ENCODE results near the gene KCNT2.
A peak's percentile ranks its signal among the peaks of the same experiment; 100 is the strongest.
"Not testable (repeated sequence)": the region's sequence is repeated elsewhere in the genome, so short reads cannot be mapped to it uniquely, and the experiment has no call there.

KCNT2 gene

DNA sequence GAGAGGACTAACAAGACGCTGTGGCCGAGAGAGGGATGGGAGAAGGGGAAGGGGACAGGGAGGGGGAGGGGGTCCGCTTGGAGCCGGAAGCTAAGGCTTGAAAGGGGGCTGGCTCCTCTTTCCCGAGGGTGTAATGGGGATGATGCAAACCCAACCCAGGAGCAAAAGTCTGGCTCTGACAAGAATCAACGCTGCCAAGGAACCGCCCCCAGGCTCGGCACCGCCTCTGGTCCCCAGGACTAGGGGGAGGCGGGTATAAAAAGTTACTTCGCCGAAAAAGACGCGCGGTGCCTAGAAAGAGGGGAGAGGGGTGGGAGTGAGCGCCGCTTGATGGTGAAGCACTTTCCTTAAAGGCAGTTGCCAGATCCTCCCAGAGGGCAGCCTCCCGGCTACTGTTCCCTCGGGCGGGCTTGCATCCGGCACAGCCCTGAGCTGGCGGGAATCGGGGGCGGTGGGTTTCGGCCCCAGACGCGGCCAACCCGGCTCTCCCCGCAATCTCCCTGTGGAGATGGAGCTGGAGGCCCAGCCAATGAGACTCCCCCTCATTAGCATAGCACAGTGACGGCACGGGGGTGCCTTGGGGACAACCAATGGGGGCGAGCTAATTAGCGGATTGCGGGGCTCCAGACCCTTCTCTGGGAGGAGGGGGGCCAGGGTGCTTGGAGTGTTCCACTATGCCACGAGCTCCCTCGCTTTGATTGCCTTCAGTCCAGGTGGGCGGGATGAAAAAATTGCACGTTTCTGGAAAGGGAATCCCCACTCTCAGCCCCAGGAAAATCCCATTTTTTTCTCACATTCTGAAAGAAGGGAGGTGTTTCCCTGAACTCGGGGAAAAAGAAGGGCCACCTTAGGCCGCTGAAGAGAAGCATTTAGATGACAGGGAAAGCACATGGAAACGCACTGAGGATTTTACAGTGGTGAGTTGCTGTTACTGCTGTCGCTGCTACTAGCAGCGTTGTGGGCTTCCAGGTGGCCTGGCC, at the start of gene KCNT2:
Gene KCNT2 (minus strand): TSS at position 51 of the 980 bp plus-strand sequence. CDS start 131 bp downstream, outside the sequence.
- DNase-seq (ENCODE audit: low spot score): peak; percentile 13

DNA sequence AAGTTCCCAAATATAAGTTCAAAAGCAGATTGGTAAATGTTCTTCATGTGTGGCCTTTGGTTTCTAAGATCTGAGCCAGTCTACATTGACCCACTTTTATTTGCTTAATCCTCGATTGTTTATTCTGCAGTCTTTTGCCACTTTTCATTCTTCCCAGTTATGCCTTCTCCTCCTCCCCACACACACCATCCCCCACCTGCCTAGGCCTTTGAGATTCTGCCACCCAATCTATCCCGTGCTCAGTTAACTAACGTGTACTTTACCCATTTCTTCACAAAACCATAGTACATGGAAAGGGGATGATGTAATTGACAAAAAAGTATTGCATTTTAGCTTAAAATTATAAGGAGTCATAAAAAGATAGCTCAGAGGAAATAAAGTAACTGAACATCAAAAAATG, 47.3 kb upstream of the KCNT2 start:
- no peak for DNase-seq (ENCODE audit: low spot score)

DNA sequence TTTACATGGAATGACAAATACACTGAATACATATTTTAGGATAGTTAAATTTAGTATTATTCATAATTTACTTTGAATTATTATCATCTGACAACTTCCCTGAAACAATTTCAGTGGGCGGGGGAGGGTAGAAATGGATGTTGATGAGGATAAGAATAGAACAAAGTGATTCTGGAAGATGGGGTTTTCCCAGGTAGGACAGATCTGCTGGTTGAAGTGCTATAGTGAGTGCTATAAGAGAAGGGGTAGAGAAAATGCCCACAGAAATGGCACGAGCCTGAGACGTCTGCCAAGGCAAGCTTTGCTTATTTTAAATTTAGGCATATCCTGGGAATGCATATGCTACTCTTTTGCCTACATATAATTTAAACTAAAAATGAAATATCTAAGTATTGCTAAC, 46.8 kb upstream of the KCNT2 start:
- DNase-seq (ENCODE audit: low spot score): no peak

DNA sequence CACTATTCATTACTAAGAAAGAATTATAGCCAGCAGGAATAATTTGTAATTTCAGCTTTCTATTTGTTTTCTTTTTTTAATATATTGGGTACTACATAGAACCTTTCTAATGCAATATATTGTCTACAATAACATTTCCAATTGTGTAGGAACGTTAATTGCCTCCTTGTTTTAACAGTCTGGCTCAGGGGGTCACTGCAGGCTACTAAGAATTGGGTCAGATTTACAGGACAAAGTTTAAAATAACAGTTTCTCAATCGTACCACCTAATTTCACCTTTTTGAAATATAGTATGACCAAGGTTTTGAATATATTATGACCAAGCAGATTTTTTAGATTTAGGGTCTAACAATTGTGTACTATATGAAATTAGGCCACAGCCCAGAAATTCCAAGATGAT, 46.0 kb upstream of the KCNT2 start:
- DNase-seq (ENCODE audit: low spot score): no peak

DNA sequence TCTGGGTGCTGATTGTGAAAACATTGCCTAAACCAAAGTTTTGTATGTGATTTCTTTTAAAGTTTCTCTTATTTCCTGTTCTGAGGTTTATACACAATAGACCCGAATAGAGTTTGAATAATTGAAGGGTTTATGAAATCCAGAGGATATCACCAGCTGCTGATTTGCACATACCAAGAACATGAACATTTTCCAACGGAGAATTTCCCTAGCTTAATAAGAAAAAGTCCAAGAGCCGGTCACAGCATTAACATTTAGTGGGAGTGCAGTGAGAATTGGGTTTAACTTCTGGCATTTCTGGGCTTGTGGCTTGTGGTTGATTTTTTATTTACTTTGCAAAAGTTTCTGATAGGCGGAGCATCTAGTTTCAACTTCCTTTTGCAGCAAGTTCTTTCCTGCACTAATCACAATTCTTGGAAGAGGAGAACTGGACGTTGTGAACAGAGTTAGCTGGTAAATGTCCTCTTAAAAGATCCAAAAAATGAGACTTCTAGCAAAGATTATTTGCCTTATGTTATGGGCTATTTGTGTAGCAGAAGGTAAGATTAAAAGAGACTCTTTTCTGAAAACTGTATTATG, 43.5 kb upstream of the KCNT2 start, which contains the start of gene CFH:
Gene CFH (plus strand): TSS at position 407 of the 579 bp plus-strand sequence. CDS start 75 bp downstream, at position 482.
- peak; percentile 5 for DNase-seq (ENCODE audit: low spot score)

DNA sequence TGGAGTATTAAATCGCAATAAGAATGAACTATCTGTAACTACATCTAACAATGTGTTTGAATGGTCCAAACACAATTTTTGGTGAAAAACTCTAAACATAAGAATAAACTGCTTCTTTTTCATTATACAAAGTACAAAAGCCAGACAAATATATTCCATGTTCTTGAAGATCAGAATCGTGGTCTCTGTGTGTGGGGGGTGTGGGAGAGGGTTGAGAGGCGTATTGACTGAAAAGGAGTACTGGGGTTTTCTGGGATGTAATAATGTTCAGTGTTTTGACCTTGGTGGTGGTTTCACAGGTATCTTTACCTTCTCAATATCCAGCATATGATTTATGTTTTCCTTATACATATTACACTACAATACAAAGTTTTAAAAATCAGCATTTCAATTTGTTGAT, 42.8 kb upstream of the KCNT2 start:
- DNase-seq (ENCODE audit: low spot score): no peak

DNA sequence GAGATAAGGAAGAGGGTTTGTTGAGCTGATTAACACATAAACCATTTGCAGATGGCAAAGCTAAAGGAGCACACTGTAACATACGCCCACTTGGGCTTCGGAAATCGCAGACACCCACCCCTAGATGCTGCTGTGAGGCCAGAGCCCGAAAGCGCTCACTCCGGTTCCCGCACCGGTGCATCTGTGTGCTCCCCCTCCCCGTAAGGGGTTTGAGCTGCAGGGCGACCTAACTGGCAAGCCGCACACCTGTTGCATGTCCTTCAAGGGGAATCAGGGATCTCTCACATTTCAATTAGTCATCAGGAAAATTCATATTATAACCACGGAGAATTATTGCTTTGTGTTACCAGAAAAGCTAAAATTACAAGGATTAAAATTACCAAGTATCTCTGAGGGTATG, 42.2 kb upstream of the KCNT2 start:
- DNase-seq (ENCODE audit: low spot score): no peak

DNA sequence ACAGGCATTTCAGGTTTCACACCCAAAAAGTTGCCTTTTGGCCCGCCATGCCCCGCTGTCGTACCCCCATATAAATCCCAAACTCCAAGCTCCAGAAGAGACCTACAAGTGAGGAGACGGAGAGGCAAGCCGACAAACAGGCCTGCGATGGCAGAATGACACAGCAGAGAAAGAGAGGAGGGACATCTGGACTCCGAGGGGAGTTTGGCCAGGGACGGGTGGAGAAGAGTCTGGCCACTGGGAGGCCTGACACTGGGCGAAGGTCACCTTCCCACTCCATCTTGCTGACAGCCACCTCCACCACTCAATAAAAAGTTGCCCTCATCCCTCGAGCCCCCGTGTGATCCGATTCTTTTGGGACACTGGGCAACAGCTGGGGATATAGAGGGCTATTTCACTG, 41.8 kb upstream of the KCNT2 start:
- no peak for DNase-seq (ENCODE audit: low spot score)

DNA sequence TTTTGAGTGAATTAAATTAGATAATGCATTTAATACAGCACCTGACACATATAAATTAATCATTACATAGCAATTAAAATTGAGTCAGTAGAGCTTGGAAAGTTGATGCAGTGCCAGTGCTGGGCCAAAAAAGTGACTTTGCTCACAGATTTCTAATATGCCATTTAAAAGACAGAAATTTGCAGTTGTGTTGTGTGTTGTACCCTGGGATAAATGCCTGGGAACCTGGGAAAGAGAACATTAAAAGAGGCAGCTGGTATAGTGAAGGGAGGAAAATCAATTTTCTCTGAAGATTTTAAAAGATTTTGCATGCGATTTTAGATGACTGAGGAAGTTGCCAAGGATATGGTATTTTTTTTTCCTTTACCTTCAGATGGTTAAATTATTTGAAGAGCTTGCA, 32.7 kb upstream of the KCNT2 start:
- no peak for DNase-seq (ENCODE audit: low spot score)

DNA sequence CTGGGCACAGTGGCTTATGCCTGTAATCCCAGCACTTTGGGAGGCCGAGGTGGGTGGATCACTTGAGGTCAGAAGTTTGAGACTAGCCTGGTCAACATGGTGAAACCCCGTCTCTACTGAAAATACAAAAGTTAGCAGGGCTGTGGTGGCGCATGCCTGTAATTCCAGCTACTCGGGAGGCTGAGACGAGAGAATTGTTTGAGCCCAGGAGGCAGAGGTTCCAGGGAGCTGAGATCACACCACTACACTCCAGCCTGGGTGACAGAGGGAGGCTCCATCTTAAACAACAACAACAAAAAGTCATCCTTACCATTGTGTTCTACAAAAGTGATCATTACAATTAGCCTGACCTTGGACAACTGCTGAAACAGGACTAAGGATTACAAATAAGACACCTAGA, 31.1 kb upstream of the KCNT2 start:
- not testable (repeated sequence) for DNase-seq (ENCODE audit: low spot score)

DNA sequence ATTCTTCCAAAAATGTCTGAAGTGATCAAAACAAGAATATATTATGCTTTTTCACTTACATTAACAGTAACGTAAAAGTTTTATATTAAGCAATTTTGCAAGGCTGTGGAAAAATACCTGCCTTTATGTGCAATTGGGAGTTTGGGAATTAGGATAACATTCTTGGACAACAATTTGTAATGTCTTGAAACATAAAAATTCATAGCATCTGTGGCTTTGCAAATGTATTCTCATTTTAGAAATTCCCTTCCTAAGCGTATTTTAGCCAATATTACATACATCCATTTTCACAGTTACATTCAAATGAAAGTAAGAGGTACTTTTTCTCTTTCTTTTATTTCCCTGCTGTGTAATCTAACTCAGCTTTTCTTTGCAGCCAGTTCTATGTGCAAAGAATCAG, 30.2 kb upstream of the KCNT2 start:
- DNase-seq (ENCODE audit: low spot score): no peak

DNA sequence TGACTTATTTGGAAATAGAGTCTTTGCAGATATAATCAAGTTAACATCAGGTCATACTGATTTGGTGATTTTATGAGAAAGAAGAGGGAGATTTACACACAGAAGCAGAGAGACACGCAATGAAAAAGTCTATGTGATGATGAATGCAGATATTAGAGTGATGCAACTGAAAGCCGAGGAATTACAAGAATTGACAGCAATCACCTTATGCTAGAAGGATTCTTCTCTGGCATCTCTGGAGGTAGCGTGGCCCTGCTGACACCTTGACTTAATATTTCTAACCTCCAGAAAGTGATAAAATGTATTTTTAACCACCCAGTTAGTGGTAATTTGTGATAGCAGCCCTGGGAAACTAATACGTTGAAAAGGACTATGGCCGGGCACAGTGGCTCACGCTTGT, 29.4 kb upstream of the KCNT2 start:
- DNase-seq (ENCODE audit: low spot score): no peak

DNA sequence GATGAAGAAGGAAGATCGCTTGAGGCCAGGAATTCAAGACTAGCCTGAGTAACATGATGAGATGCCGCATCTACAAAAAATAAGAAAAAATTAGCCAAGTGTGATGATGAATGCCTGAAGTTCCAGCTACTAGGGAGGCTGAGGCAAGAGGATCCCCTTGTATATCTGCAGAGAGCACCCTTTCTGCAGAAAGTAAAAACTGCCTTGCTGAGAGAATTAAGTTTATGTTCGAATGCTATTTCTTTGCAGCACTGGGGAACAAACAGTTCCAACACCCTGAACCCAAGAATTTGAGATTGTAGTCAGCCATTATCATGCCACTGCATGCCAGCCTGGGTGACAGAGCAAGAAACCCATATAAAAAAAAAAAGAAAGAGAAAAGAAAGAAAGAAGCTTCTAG, 20.6 kb upstream of the KCNT2 start:
- no peak for DNase-seq (ENCODE audit: low spot score)

DNA sequence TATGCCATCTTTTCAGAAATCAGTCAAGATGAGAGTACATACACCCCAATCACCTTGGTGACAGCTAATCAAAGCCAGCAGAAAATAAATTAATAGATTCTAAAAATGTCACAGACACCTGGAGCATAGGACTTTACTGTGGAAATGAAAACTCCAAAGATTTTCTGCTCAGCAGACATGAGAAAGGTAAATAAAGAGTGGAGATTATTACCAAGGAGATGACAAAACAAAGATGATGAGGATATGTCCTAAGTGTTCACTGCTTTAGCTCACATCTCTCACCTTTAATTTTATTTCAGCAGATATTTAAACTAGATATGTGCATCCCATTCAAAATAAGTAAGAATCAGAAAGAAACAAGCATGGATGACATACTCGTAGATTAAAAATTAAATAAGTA, 14.8 kb upstream of the KCNT2 start:
- no peak for DNase-seq (ENCODE audit: low spot score)

DNA sequence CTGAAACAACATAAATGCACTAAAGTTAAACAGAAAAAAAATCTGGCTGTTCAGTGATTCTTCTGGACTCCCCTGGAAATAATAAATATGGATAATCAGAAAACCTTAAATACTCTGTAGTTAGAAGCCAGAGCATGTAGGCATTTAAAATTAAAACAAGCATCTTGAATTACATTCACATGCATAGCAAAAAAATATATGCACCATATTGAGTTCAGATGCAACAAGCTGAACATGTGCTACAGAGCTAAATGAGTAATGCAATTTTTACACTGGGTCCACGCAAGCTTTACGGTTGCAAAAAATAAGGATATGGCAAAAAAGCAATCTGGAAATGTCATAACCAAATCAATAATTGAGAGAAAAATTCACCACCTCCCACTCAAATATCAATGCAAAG, 11.5 kb upstream of the KCNT2 start:
- DNase-seq (ENCODE audit: low spot score): no peak

DNA sequence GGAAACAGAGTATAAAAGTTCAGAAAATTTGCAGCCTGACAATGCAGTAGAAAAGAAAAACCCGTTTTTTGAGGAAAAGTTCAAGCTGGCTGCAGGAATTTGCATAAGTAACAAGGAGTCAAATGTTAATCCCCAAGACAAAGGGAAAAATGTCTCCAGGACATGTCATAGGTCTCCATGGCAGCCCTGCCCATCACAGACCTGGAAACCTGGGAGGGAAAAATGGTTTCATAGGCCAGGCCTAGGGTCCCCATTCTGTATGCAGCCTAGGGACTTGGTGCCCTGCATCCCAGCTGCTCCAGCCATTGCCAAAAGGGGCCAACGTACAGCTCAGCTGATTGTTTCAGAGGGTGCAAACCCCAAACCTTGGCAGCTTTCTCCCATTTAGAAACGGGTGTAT, 3.6 kb upstream of the KCNT2 start:
- no peak for DNase-seq (ENCODE audit: low spot score)

DNA sequence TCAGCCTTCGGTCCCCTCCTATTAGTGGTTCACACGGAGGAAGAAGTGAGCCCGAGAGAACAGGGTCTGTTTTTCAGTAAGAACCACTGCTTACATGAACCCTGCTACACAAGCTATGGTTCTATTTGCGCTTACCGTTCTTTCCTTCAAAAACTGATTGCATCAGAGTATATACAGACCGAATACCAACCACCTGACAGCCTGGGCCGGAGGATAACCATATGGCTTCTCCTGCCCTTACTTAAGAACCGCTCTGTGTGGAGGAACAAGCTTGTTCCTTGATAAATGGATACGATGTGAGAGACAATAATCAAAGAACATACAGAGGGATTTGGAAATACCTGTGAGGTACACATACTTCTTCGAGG, 1.1 kb upstream of the KCNT2 start:
- DNase-seq (ENCODE audit: low spot score): no peak

DNA sequence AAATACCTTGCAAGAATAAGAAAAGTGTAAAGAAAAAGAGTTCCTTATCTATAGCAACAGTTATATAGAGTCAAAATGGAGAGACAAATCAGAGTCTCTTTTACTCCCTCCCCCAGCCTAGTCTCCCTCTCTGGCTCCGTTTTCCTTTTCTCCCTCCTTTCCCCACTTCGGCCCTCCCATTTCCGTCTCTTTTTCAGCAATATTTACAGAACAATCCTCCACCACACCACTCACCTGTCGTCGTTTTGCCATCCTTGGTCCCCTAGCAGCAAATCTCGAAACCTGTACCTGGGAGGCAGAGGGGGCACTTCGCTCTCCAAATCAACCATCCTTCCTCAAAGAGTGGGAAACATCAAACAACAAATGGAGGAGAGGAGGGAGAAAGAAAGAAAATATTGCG, 259 bp downstream of the KCNT2 start:
- no peak for DNase-seq (ENCODE audit: low spot score)

DNA sequence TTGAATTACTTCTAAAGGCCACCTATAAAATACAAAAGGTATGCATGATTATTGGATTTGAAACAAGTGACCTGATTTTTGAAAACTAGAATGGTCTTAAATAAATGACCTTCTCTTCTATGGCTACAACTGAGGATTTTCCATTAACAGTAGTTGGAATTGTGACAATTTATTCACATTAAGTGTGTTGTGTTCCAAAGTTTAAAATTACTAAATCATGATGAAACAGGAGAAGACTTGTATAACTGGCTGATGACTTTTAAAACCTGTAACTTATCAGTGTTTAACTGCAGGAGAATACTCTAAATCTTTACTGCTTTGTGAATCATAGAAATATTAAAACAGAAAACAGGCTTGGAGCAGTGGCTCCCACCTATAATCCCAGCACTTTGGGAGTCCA, 4.6 kb downstream of the KCNT2 start:
- no peak for DNase-seq (ENCODE audit: low spot score)

DNA sequence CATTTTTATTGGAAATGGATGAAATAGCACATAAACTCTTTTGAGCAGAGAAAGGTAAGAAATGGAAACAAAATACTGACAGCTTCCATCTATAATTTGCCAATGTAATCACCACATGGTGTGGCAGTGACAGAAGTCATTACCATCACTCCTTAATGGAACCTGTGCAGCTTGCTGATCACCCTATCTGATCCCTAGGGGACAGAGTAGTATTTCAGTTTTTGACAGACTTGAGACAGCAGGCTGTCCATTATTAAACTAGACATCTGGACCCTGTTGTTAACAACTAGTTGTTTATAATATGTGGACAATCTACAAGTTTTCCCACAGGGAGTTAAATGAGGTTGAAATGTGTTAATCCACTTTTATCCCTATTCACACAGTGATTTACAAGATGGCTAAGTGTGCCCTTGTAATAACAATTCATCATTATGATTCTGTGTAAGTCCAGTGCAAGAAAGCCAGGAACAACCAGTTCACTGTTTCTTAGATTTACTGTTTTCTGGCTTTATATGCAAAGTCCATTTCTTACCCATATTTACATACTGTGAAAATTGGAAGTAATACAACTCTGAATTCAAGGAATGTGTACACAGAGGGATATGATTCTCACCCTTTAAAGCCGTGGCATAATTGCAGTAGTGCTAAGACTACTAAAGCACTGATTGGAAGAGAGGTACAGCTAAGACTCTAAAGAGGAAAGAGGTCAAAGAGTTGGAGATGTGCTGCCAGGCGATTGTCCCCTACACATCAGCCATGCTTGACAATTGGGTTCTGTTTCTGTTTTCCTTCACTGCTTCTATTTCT, 9.1 kb downstream of the KCNT2 start:
- no peak for DNase-seq (ENCODE audit: low spot score)

DNA sequence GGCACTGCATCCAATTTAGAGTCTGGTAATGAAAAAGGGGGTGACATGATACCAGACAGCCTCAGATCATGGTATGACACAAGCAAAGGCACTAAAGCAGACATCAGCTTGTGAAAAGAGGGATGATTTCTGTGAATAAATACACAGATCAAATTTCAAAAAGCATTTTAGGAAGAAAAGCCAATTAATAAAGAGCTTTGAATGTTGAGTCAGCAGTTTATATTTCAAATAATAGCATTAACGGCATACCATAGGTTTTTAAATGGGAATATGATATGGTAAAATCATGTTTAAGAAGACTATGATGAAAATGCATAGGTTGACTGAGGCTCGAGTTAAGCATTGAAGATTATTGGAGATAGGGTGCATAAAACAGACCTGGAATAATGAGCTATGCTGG, 13.5 kb downstream of the KCNT2 start:
- no peak for DNase-seq (ENCODE audit: low spot score)

DNA sequence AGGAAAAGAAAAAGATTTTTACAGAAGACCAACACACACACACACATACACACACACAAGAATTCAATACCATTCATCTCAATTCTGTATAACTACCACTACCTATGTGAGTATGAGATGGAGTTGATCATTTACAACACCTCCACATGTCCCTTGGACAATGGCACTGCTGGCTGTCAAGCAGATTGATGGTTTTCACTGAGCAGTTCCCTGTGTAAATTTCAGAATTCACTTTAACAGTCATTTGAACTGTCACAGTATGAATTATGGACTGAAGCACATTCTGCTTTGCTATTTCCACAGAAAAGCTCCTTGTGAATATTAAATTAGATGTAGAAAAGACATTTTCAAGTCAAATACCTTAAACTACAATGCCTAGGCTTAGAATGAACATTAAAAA, 14.3 kb downstream of the KCNT2 start:
- DNase-seq (ENCODE audit: low spot score): no peak

DNA sequence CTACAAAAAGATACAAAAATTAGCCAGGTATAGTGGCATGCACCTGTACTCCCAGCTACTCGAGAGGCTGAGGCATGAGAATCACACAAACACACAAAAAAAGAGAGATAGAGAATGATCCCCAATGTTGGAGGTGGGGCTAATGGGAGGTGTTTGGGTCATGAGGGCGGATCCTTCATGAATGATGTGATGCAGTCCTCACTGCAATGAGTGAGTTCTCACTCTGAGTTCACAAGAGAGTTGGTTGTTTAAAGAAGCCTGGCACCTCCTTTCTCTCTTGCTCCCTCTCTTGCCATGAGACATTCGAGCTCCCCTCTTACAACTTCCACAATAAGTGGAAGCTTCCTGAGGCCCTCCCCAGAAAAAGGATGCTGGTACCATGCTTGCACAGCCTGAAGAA, 17.3 kb downstream of the KCNT2 start:
- no peak for DNase-seq (ENCODE audit: low spot score)

Measured in pons (tissue), 1 donor.